ENCODE results near the gene HEG1.

HEG1 gene

GRCh38 chr3:124986192-124987143 lies 69.3 kb downstream of the HEG1 start:
- DNase-seq (ENCODE audit: extremely low read depth, insufficient read length) = no peak
- Histone ChIP-seq H3K27me3 (replicated peaks; ENCODE audit: control insufficient read depth, insufficient read depth, low read length) (no peaks in the 10 kb centered on the region), H3K4me3 (replicated peaks; ENCODE audit: low read depth, low read length) (no peak overlapping the region), H3K36me3 (ENCODE audit: control insufficient read depth, insufficient read depth, low read length) (peaks cover 10% of the 10 kb centered on the region)
- TF ChIP-seq CTCF (IDR thresholded peaks at IDR 0.05; ENCODE audit: insufficient read depth, low read length, poor library complexity, severe bottlenecking) = peak; percentile 27

- peaks cover 8% of the 10 kb centered on the region for H3K36me3 ChIP-seq (ENCODE audit: control insufficient read depth, insufficient read depth, low read length)
- H3K4me3 ChIP-seq (replicated peaks; ENCODE audit: low read depth, low read length) = no peak overlapping the region
- no peak for DNase-seq (ENCODE audit: extremely low read depth, insufficient read length)
- no peak for TF ChIP-seq CTCF (IDR thresholded peaks at IDR 0.05; ENCODE audit: insufficient read depth, low read length, poor library complexity, severe bottlenecking)
- H3K27me3 ChIP-seq (replicated peaks; ENCODE audit: control insufficient read depth, insufficient read depth, low read length) = no peaks in the 10 kb centered on the region
These were observed 70.4 kb downstream of the HEG1 start for GRCh38 chr3:124985349-124985748.

- Histone ChIP-seq H3K27me3 (replicated peaks; ENCODE audit: control insufficient read depth, insufficient read depth, low read length) (no peaks in the 10 kb centered on the region), H3K4me3 (replicated peaks; ENCODE audit: low read depth, low read length) (no peak overlapping the region), H3K36me3 (ENCODE audit: control insufficient read depth, insufficient read depth, low read length) (peaks cover 6% of the 10 kb centered on the region)
- no peak for TF ChIP-seq CTCF (IDR thresholded peaks at IDR 0.05; ENCODE audit: insufficient read depth, low read length, poor library complexity, severe bottlenecking)
- no peak for DNase-seq (ENCODE audit: extremely low read depth, insufficient read length)
These were observed 71.0 kb downstream of the HEG1 start for GRCh38 chr3:124984754-124985153.

- no peak for TF ChIP-seq CTCF (IDR thresholded peaks at IDR 0.05; ENCODE audit: insufficient read depth, low read length, poor library complexity, severe bottlenecking)
- Histone ChIP-seq H3K4me3 (replicated peaks; ENCODE audit: low read depth, low read length) (no peak overlapping the region), H3K27me3 (replicated peaks; ENCODE audit: control insufficient read depth, insufficient read depth, low read length) (no peaks in the 10 kb centered on the region), H3K36me3 (ENCODE audit: control insufficient read depth, insufficient read depth, low read length) (peaks cover 4% of the 10 kb centered on the region)
- no peak for DNase-seq (ENCODE audit: extremely low read depth, insufficient read length)
These were observed 72.9 kb downstream of the HEG1 start for GRCh38 chr3:124982855-124983254.

- Histone ChIP-seq H3K27me3 (replicated peaks; ENCODE audit: control insufficient read depth, insufficient read depth, low read length) (no peaks in the 10 kb centered on the region), H3K36me3 (ENCODE audit: control insufficient read depth, insufficient read depth, low read length) (peaks cover 6% of the 10 kb centered on the region), H3K4me3 (replicated peaks; ENCODE audit: low read depth, low read length) (no peak overlapping the region)
- no peak for TF ChIP-seq CTCF (IDR thresholded peaks at IDR 0.05; ENCODE audit: insufficient read depth, low read length, poor library complexity, severe bottlenecking)
- no peak for DNase-seq (ENCODE audit: extremely low read depth, insufficient read length)
These were observed 74.3 kb downstream of the HEG1 start for GRCh38 chr3:124981472-124981871.
